ENCODE measurements around the gene LRRC57.

The LRRC57 gene

GRCh38 chr15:42495361-42496212 lies 53.0 kb downstream of the LRRC57 start, which contains the start of gene SNAP23:
TSS of gene SNAP23 (plus strand) at chr15:42495634. CDS start at chr15:42511847, 16,213 bp downstream.
- no peaks in the 10 kb centered on the region for H4K20me1 ChIP-seq (ENCODE audit: low read depth, low read length)
- 0 out of 2 replicates have a peak, but pooled peaks cover 9% of the 10 kb centered on the region for H3F3A ChIP-seq (ENCODE audit: insufficient read depth)
- peak within 1 kb of the TSS; percentile 90 for H3K4me2 ChIP-seq (ENCODE audit: low read depth, low read length, poor library complexity, severe bottlenecking)
- H2AFZ ChIP-seq (ENCODE audit: low read depth, low read length, severe bottlenecking): peak within 1 kb of the TSS; percentile 57
- TF ChIP-seq EZH2phosphoT487 (conservative IDR thresholded peaks at IDR 0.05; ENCODE audit: low read length) (no peak), CTCF (IDR thresholded peaks at IDR 0.05; ENCODE audit: insufficient read depth, low read length, poor library complexity, severe bottlenecking) (no peak)
- peak within 1 kb of the TSS; percentile 85 for H3K4me3 ChIP-seq (ENCODE audit: insufficient read depth, low read length, poor library complexity, severe bottlenecking)
- peaks cover 38% of the 10 kb centered on the region for H3K79me2 ChIP-seq (ENCODE audit: insufficient read depth, low read length)
- H3K27me3 ChIP-seq (ENCODE audit: low read length): no peaks in the 10 kb centered on the region
- no peak within 1 kb of the TSS for H3K27ac ChIP-seq (ENCODE audit: low read depth, low read length)
- peak within 1 kb of the TSS; percentile 74 for H3K9ac ChIP-seq (ENCODE audit: low read length)
- H3K9me2 ChIP-seq (replicated peaks; ENCODE audit: insufficient read depth, low read length): no peaks in the 10 kb centered on the region
- no peaks in the 10 kb centered on the region for H3K36me3 ChIP-seq (ENCODE audit: low read length)
- no peaks in the 10 kb centered on the region for H3K9me3 ChIP-seq (ENCODE audit: insufficient read depth, low read length)

- Histone ChIP-seq H4K20me1 (ENCODE audit: low read depth, low read length) (no peaks in the 10 kb centered on the region), H3K27me3 (ENCODE audit: low read length) (no peaks in the 10 kb centered on the region), H3K79me2 (ENCODE audit: insufficient read depth, low read length) (peaks cover 38% of the 10 kb centered on the region), H3K4me2 (ENCODE audit: low read depth, low read length, poor library complexity, severe bottlenecking) (peak overlapping the region; percentile 90), H3K27ac (ENCODE audit: low read depth, low read length) (no peak overlapping the region), H3K4me3 (ENCODE audit: insufficient read depth, low read length, poor library complexity, severe bottlenecking) (peak overlapping the region; percentile 85), H3K36me3 (ENCODE audit: low read length) (no peaks in the 10 kb centered on the region), H2AFZ (ENCODE audit: low read depth, low read length, severe bottlenecking) (peak overlapping the region; percentile 57), H3F3A (ENCODE audit: insufficient read depth) (0 out of 2 replicates have a peak, but pooled peaks cover 9% of the 10 kb centered on the region), H3K9me3 (ENCODE audit: insufficient read depth, low read length) (no peaks in the 10 kb centered on the region), H3K9ac (ENCODE audit: low read length) (peak overlapping the region; percentile 74), H3K9me2 (replicated peaks; ENCODE audit: insufficient read depth, low read length) (no peaks in the 10 kb centered on the region)
- no peak for TF ChIP-seq EZH2phosphoT487 (conservative IDR thresholded peaks at IDR 0.05; ENCODE audit: low read length)
- no peak for TF ChIP-seq CTCF (IDR thresholded peaks at IDR 0.05; ENCODE audit: insufficient read depth, low read length, poor library complexity, severe bottlenecking)
Measured at GRCh38 chr15:42494998-42495360, 53.6 kb downstream of the LRRC57 start.

- no peaks in the 10 kb centered on the region for H4K20me1 ChIP-seq (ENCODE audit: low read depth, low read length)
- peak overlapping the region; percentile 46 for H3K4me2 ChIP-seq (ENCODE audit: low read depth, low read length, poor library complexity, severe bottlenecking)
- no peaks in the 10 kb centered on the region for H3K36me3 ChIP-seq (ENCODE audit: low read length)
- H3K4me3 ChIP-seq (ENCODE audit: insufficient read depth, low read length, poor library complexity, severe bottlenecking): no peak overlapping the region
- H2AFZ ChIP-seq (ENCODE audit: low read depth, low read length, severe bottlenecking): peak overlapping the region; percentile 89
- no peaks in the 10 kb centered on the region for H3K9me2 ChIP-seq (replicated peaks; ENCODE audit: insufficient read depth, low read length)
- H3K9ac ChIP-seq (ENCODE audit: low read length): peak overlapping the region; percentile 14; the same call in 1 of the 2 replicates
- H3K79me2 ChIP-seq (ENCODE audit: insufficient read depth, low read length): peaks cover 41% of the 10 kb centered on the region
- no peaks in the 10 kb centered on the region for H3K9me3 ChIP-seq (ENCODE audit: insufficient read depth, low read length)
- peak overlapping the region; percentile 50 for H3K27ac ChIP-seq (ENCODE audit: low read depth, low read length)
- TF ChIP-seq EZH2phosphoT487 (conservative IDR thresholded peaks at IDR 0.05; ENCODE audit: low read length) (no peak), CTCF (IDR thresholded peaks at IDR 0.05; ENCODE audit: insufficient read depth, low read length, poor library complexity, severe bottlenecking) (no peak)
- H3F3A ChIP-seq (ENCODE audit: insufficient read depth): 0 out of 2 replicates have a peak, but pooled peaks cover 9% of the 10 kb centered on the region
- no peaks in the 10 kb centered on the region for H3K27me3 ChIP-seq (ENCODE audit: low read length)
Measured at GRCh38 chr15:42493679-42494078, 54.9 kb downstream of the LRRC57 start.

Measured in SU-DHL-6 (cell line).